Activated B cell treated with CpG ODN at 0.5 μM for 24 hours (primary cell): ENCODE data around the gene ACOX3. TPM values are rescaled to one million over a fixed set of nuclear protein-coding genes. Genes with fewer than 3 reads are reported as not detected.
"Not testable (repeated sequence)": the region's sequence is repeated elsewhere in the genome, so short reads cannot be mapped to it uniquely, and the experiment has no call there.

Source experiments
- ATAC-seq: fragments of 200-7000 bp; cut with Tn5 transposase; one replicate; pipeline ENCODE4 v1.10.0; 2021; ENCODE audit warnings: low read depth, mild to moderate bottlenecking, moderate library complexity
- CTCF ChIA-PET: fragments of 350-600 bp; sonication (Branson Sonifier 250); formaldehyde crosslinking; loops from one replicate; lab custom pipeline; 2021; ENCODE audit warnings: antibody characterized with exemption; lab: Charles Lee
- POLR2A ChIA-PET: fragments of 350-600 bp; sonication (Branson Sonifier 250); formaldehyde crosslinking; loops from one replicate; lab custom pipeline; 2021; ENCODE audit warnings: antibody characterized with exemption; lab: Charles Lee
- DNase-seq: peaks from one replicate; pipeline ENCODE4 v3.0.0; 2022
- H3K27ac Mint-ChIP-seq: one replicate; pipeline ENCODE4 v1.8.0; 2020; ENCODE audit warnings: mixed read lengths
- H3K27me3 Mint-ChIP-seq: one replicate; pipeline ENCODE4 v1.8.0; 2021; ENCODE audit warnings: mixed read lengths
- H3K36me3 Mint-ChIP-seq: one replicate; pipeline ENCODE4 v1.8.0; 2021; ENCODE audit warnings: low read depth, mixed read lengths
- H3K4me1 Mint-ChIP-seq: one replicate; pipeline ENCODE4 v1.8.0; 2021; ENCODE audit warnings: mixed read lengths
- H3K4me3 Mint-ChIP-seq: one replicate; pipeline ENCODE4 v1.8.0; 2020; ENCODE audit warnings: mild to moderate bottlenecking, mixed read lengths
- H3K9me3 Mint-ChIP-seq: one replicate; pipeline ENCODE4 v1.8.0; 2020; ENCODE audit warnings: mixed read lengths
- CTCF ChIP-seq: fragments of 200-600 bp; IDR thresholded peaks from one replicate; pipeline ENCODE4 v1.8.0; 2022; ENCODE audit warnings: antibody characterized with exemption, mild to moderate bottlenecking
- intact Hi-C: fragments of 100-400 bp; cut with micrococcal nuclease; formaldehyde crosslinking; loops from one replicate; pipeline ENCODE4 v1.15.1; 2024
- total RNA-seq: library from RNA; stranded (reverse); gene quantifications from 2 replicates; pipeline ENCODE4 v1.2.3, GENCODE V29; 2022

Gene ACOX3
- total RNA-seq, 1 donor from 2014 or later, result 20.6 TPM

- H3K27ac Mint-ChIP-seq, result no peak overlapping the region
- H3K4me1 Mint-ChIP-seq, result peaks cover 4% of the 10 kb centered on the region
- no peak for TF ChIP-seq CTCF
- POLR2A ChIA-PET, result no interaction called here
- peaks cover 52% of the 10 kb centered on the region for H3K36me3 Mint-ChIP-seq
- no peaks in the 10 kb centered on the region for H3K27me3 Mint-ChIP-seq
- no peak overlapping the region for H3K4me3 Mint-ChIP-seq
- intact Hi-C loops, result no loop called here
- CTCF ChIA-PET, result no interaction called here
- ATAC-seq (no peak), DNase-seq (no peak)
- no peaks in the 10 kb centered on the region for H3K9me3 Mint-ChIP-seq
Observed at GRCh38 chr4:8387194-8387593, 53.3 kb downstream of the ACOX3 start.

GRCh38 chr4:8386731-8387130 lies 53.8 kb downstream of the ACOX3 start:
- CTCF ChIA-PET, result no interaction called here
- POLR2A ChIA-PET, result no interaction called here
- Mint-ChIP-seq H3K9me3 (no peaks in the 10 kb centered on the region), H3K27ac (no peak overlapping the region), H3K36me3 (peaks cover 47% of the 10 kb centered on the region), H3K4me1 (peaks cover 4% of the 10 kb centered on the region), H3K27me3 (no peaks in the 10 kb centered on the region), H3K4me3 (no peak overlapping the region)
- ATAC-seq, result no peak
- DNase-seq, result no peak
- intact Hi-C loops, result no loop called here
- no peak for TF ChIP-seq CTCF

- H3K4me1 Mint-ChIP-seq, H3K27ac Mint-ChIP-seq, H3K9me3 Mint-ChIP-seq, DNase-seq, ATAC-seq, intact Hi-C loops, CTCF ChIA-PET, H3K4me3 Mint-ChIP-seq, POLR2A ChIA-PET, H3K27me3 Mint-ChIP-seq: not testable (repeated sequence)
- H3K36me3 Mint-ChIP-seq, result peaks cover 45% of the 10 kb centered on the region
Observed at GRCh38 chr4:8386131-8386530, 54.4 kb downstream of the ACOX3 start.

DNA sequence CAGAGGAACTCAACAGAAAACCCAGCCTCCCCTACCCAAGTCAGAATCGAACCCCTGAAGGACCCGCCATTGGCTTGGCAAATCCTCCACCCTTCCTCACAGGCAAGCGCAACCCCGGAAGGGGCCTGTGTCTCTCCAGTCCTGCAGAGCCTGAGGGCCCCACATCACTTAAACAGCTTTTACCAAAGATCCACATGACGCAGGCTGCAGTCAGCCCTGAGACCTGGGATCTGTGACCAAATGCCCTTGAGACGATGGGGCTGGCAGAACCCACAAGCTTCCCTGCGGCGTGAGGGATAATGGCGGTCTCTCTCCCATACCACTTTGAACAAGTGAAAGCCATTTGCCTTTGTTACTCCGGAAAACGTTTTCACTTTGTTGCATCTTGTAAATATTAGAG lies 54.9 kb downstream of the ACOX3 start:
- peaks cover 41% of the 10 kb centered on the region for H3K36me3 Mint-ChIP-seq
- H3K27me3 Mint-ChIP-seq, result no peaks in the 10 kb centered on the region
- no peak overlapping the region for H3K27ac Mint-ChIP-seq
- no peak for DNase-seq
- H3K4me1 Mint-ChIP-seq, result no peaks in the 10 kb centered on the region
- no peak overlapping the region for H3K4me3 Mint-ChIP-seq
- no peak for TF ChIP-seq CTCF
- no peaks in the 10 kb centered on the region for H3K9me3 Mint-ChIP-seq
- intact Hi-C loops, result no loop called here
- no peak for ATAC-seq
- POLR2A ChIA-PET, result no interaction called here
- CTCF ChIA-PET, result no interaction called here

DNA sequence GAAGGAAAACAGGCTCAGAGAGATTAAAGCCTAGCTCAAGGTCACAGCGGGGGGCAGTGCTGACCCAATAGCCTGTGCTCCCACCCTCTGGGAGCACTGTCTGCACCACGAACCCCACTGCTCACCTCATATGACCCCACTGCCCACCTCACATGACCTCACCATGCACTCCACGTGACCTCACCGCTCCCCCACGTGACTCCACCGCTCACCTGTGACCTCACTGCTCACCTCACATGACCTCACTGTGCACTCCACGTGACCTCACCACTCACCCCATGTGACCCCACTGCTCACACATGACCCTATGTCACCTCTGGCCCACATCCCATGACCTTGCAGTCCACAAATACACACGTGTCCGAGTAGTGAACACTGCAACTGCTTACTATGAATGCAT lies 55.4 kb downstream of the ACOX3 start:
- H3K27ac Mint-ChIP-seq, result no peak overlapping the region

More for the DNA sequence above, 55.4 kb downstream of the ACOX3 start:
- Mint-ChIP-seq H3K36me3 (peaks cover 38% of the 10 kb centered on the region), H3K27me3 (no peaks in the 10 kb centered on the region), H3K9me3 (no peaks in the 10 kb centered on the region), H3K4me1 (no peaks in the 10 kb centered on the region), H3K4me3 (no peak overlapping the region)
- POLR2A ChIA-PET, result no interaction called here
- CTCF ChIA-PET, result no interaction called here
- intact Hi-C loops, result no loop called here
- DNase-seq, result no peak
- TF ChIP-seq CTCF, result no peak
- no peak for ATAC-seq
